Measurements from ENCODE around the gene FBRSL1.

Gene FBRSL1

GRCh38 chr12:132495629-132496357 lies 5.8 kb downstream of the FBRSL1 start:
- in situ Hi-C loops (cut with MboI; ENCODE audit: low sequenced_read_pairs), result no loop called here

DNA sequence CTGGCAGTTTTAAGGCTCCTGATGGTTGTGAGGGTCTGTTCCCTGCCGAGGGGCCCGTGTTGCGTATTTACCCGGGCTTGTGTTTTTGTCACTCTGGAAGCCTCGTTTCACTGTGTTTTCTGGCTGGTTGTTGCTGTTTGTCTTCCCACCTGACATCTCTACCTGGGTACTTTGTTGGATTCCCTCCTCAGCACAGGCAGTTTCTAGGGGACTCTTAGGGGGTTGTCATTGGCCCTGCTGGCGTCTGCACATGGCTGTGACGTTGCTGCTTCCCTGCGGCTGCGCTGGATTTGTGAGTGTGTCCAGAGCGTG lies 6.4 kb downstream of the FBRSL1 start:
- in situ Hi-C loops (cut with MboI; ENCODE audit: low sequenced_read_pairs), result no loop called here

DNA sequence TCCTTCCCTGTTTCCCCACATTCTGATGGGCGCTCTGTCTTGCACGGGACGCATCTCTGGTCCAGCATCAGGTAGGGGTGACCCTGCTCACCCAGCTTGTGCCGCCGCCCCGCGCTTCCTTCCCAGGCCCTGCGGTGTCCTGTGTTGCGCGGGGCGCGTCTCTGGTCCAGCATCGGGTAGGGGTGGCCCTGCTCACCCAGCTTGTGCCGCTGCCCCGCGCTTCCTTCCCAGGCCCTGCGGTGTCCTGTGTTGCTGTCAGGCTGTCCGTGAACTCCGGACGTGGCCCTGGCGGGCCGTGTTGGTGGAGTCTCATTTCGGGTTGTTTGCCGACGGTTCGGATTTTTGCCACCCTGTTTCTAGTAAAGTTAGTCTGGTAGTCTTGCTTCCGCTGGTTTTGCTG lies 6.8 kb downstream of the FBRSL1 start:
- in situ Hi-C loops (cut with MboI; ENCODE audit: low sequenced_read_pairs), result no loop called here

DNA sequence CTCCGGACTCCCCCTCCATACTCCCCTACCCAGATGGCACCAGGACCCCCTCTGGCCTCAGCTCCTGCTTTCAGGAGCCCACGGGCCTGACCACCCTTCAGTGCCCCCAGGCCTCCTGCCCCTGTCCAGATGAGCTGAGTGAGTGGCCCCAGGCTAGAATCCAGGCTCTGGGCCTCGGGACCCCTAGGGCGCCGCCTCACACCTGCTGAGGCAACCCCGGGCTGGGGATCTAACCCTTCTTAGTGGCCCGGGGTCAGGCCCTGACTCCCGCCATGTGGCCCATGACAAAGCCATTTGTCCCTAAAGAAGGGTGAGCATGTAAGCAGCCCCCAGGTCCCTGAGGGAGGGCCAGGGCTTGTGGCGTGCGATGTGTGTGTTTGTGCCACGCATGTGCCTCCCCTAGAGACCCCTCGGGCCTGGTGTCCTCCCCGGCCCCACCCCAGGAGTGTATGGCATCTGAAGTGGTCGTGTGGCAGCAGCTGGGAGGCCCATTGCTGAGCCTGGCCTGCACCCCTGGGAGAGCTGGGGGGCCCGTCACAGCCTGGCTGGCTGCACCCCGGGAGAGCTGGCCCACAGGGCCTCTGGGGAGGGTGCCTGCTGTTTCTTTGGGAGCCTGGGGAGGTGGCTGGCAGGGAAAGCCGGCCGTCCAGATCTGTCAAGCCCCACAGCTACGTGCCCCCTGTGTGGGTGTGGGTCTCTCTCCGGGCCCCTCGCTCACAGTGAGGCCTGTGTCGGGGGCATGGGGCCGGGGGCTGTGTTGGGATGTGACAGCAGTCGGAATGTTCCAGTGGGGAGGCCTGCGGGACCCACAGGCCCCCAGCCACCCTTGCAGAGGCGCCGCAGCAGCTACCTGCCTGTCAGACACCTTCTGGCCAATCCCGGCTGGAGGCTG lies 7.8 kb downstream of the FBRSL1 start:
- in situ Hi-C loops (cut with MboI; ENCODE audit: low sequenced_read_pairs), result no loop called here

DNA sequence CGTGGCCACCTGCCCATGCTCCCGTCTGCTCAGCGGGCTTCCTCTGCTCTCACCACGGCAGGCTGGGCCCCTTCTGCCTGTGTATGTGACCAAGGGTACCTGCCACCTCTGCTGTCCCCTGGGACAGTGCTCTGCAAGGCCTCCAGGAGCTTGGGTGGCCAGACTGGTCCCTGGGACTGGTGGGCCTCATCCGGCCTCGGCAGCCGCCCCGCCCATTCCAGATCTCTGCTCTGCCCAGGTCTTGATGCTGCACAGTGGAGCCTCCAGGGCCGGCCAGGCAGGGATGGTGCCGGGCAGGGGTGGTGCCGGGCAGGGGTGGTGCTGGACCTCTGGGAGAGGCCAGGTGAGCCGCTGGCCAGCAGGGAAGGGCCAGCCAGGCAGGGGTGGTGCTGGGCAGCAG lies 9.0 kb downstream of the FBRSL1 start:
- in situ Hi-C loops (cut with MboI; ENCODE audit: low sequenced_read_pairs), result no loop called here

- in situ Hi-C loops (cut with MboI; ENCODE audit: low sequenced_read_pairs), result no loop called here
These were observed 10.3 kb downstream of the FBRSL1 start for GRCh38 chr12:132500142-132500855.

DNA sequence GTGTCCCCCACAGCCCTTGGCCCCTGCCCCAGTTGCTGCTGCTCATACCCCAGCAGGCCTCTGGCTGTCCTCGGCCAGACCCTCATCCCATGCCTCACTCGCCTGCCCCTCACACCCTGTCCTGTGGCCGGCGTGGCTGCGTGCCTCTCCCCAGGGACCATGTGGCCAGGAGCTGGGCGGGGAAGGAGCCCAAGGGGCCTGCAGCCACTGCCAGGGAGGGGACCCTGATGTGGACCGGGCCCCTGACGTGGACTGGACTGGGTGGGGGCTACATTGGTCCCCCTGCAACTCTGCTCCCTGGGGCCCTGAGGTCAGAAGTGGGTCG lies 10.9 kb downstream of the FBRSL1 start:
- in situ Hi-C loops (cut with MboI; ENCODE audit: low sequenced_read_pairs), result no loop called here

GRCh38 chr12:132501204-132501940 lies 11.4 kb downstream of the FBRSL1 start:
- in situ Hi-C loops (cut with MboI; ENCODE audit: low sequenced_read_pairs), result no loop called here

DNA sequence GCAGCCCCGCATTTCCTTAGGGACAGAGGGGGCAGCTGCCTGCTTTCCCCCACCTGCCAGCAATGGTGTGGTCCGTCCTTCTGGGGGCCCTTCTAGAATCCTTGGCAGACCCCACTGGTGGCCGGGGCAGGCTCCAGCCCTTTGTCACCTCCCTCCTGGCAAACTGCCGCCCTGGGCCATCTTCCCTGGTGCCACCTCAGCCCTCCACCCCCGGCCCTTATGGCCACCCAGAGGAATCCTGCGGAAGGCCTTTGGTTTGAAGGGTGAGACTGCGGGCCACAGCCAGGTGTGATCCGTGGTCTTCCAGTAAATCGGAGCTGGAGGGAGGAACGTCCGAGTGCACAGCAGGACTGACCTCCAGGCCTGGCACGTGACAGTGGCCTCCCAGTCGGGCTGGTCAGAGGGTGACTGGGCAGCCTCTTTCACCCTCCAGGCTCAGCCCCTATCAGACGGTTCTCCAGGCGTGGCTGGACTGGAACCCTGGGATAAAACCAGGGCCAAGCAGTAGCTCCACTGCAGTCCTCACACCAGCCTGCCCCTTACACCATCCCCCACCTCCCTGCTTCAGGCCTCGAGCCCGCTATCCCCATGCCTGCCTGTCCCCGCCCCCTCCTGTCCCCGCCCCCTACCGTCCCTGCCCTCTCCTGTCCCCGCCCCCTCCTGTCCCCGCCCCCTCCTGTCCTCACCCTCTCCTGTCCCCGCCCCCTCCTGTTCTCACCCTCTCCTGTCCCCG lies 12.4 kb downstream of the FBRSL1 start:
- in situ Hi-C loops (cut with MboI; ENCODE audit: low sequenced_read_pairs), result no loop called here

- in situ Hi-C loops (cut with MboI; ENCODE audit: low sequenced_read_pairs), result no loop called here
These were observed 12.9 kb downstream of the FBRSL1 start for GRCh38 chr12:132502882-132503193.

DNA sequence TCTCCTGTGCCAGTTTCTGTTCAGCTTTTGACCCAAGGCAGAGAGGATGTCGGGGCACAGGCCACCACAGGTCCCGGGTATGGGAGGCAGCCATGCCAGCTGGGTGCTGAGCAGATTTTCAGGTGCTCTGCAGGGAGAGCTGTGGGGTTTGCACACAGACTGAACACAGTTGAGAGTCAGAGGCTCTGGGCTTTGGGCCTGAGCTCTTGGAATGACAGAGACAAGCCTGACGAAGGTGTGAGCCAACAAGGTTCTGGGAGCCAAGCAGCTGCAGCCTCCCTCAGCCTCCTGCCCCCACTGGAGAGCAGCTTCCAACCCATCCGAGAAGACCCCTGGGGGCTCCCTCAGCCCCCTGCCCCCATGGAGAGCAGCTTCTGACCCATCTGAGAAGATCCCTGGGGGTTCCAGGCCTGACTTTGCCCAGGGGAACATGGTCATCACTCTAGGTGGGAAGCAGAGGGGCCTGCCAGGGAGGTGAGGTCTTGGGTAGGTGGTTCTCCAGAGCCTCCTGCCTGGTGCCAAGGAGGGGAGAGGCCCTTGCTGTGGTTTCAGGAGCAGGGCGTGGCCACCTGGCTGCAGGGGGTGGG lies 13.8 kb downstream of the FBRSL1 start:
- in situ Hi-C loops (cut with MboI; ENCODE audit: low sequenced_read_pairs), result no loop called here

GRCh38 chr12:132505105-132505851 lies 15.3 kb downstream of the FBRSL1 start:
- in situ Hi-C loops (cut with MboI; ENCODE audit: low sequenced_read_pairs), result no loop called here

GRCh38 chr12:132505852-132506219 lies 15.9 kb downstream of the FBRSL1 start:
- in situ Hi-C loops (cut with MboI; ENCODE audit: low sequenced_read_pairs), result no loop called here

- in situ Hi-C loops (cut with MboI; ENCODE audit: low sequenced_read_pairs), result no loop called here
These were observed 16.6 kb downstream of the FBRSL1 start for GRCh38 chr12:132506328-132507160.

- in situ Hi-C loops (cut with MboI; ENCODE audit: low sequenced_read_pairs), result no loop called here
These were observed 17.2 kb downstream of the FBRSL1 start for GRCh38 chr12:132507161-132507538.

DNA sequence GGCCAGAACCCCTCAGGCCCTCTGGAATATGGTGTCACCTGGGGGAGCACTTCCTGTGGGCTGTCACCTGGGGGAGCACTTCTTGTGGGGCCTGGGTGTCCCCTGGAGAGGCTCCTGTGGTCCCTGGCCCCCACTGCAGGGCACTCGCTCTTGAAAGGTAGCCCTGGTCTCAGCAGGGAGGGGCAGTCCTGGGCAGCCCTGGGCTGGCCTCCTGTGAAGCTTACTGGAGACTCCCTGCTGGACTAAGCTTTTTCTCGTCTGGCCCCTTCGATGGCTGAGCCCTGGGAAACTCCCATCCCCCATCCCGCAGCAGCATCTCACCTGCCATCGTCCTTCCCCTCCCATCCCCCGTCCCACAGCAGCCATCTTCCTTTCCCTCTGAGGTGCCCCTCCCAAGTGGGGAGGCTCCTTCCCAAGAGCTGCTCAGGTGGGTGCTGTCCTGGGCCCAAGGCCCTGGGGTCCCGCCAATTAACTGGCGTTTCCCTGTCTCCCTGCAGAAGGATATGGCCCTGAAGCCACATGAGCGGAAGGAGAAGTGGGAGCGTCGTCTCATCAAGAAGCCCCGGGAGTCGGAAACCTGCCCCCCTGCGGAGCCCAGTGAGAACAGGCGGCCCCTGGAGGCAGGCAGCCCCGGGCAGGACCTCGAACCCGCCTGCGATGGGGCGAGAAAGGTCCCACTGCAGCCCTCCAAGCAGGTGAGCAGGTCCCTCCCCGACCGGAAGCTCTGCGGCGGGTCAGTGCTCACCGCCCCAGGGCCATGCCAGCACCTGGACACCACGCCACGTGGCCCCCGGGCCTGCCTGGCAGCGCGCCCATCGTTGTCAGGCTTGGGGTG lies 17.9 kb downstream of the FBRSL1 start:
- in situ Hi-C loops (cut with MboI; ENCODE audit: low sequenced_read_pairs), result no loop called here

DNA sequence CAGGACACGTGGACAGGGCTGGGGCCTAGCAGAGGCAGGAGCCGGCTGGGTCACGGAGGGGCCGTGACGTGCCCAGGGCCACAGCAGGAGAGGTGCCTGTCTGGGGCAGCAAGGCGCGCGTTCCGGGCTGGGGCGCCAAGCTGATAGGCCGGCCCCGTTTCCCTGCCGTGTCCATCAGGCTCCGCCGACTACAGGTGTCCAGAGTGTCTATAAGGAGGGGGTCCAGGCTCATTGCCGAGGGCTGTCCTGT lies 18.5 kb downstream of the FBRSL1 start:
- in situ Hi-C loops (cut with MboI; ENCODE audit: low sequenced_read_pairs), result no loop called here
